Activated T-cell treated with anti-CD3 and anti-CD28 coated beads, Interleukin-2, amount 50 U/mL, for 4 hours (primary cell): ENCODE results near the gene MYO18B. TPM values are rescaled to one million over a fixed set of nuclear protein-coding genes. Genes with fewer than 3 reads are reported as not detected.

Experiments used
- ATAC-seq, 2 donors: fragments of 200-7000 bp; cut with Tn5 transposase; one replicate each; pipeline ENCODE4 v1.10.0; 2021
- DNase-seq: peaks from one replicate; pipeline ENCODE4 v3.0.0-alpha.2; 2020
- H3K27me3 Mint-ChIP-seq: one replicate; pipeline ENCODE4 v1.8.0; 2021; ENCODE audit warnings: low read depth, mixed read lengths
- H3K36me3 Mint-ChIP-seq: one replicate; pipeline ENCODE4 v1.8.0; 2022; ENCODE audit warnings: mixed read lengths; ENCODE audit not compliant: insufficient read depth
- H3K4me1 Mint-ChIP-seq: one replicate; pipeline ENCODE4 v1.8.0; 2021; ENCODE audit warnings: low read depth, mixed read lengths
- H3K4me3 Mint-ChIP-seq: one replicate; pipeline ENCODE4 v1.8.0; 2021; ENCODE audit warnings: mild to moderate bottlenecking, moderate library complexity, mixed read lengths
- H3K9me3 Mint-ChIP-seq: one replicate; pipeline ENCODE4 v1.8.0; 2021; ENCODE audit warnings: mixed read lengths
- total RNA-seq, 3 donors: library from RNA; stranded (reverse); gene quantifications; one replicate each; pipeline ENCODE4 v1.2.1, GENCODE V29; 2021

Gene MYO18B
- total RNA-seq, 3 donors from 2014 or later, result 0.03 TPM; not detected in 2

GRCh38 chr22:25843660-25844405, 101.8 kb downstream of the MYO18B start:
- H3K4me3 Mint-ChIP-seq, result no peak overlapping the region
- DNase-seq (no peak), ATAC-seq (no peak)
- no peaks in the 10 kb centered on the region for H3K36me3 Mint-ChIP-seq
- H3K9me3 Mint-ChIP-seq, result no peaks in the 10 kb centered on the region
- no peaks in the 10 kb centered on the region for H3K4me1 Mint-ChIP-seq
- H3K27me3 Mint-ChIP-seq, result peaks cover 6% of the 10 kb centered on the region

- H3K4me3 Mint-ChIP-seq, result no peak overlapping the region
- ATAC-seq (no peak), DNase-seq (no peak)
- H3K36me3 Mint-ChIP-seq, result no peaks in the 10 kb centered on the region
- H3K4me1 Mint-ChIP-seq, result no peaks in the 10 kb centered on the region
- no peaks in the 10 kb centered on the region for H3K9me3 Mint-ChIP-seq
- peaks cover 6% of the 10 kb centered on the region for H3K27me3 Mint-ChIP-seq
Observed at GRCh38 chr22:25844601-25845000, 102.6 kb downstream of the MYO18B start.

DNA sequence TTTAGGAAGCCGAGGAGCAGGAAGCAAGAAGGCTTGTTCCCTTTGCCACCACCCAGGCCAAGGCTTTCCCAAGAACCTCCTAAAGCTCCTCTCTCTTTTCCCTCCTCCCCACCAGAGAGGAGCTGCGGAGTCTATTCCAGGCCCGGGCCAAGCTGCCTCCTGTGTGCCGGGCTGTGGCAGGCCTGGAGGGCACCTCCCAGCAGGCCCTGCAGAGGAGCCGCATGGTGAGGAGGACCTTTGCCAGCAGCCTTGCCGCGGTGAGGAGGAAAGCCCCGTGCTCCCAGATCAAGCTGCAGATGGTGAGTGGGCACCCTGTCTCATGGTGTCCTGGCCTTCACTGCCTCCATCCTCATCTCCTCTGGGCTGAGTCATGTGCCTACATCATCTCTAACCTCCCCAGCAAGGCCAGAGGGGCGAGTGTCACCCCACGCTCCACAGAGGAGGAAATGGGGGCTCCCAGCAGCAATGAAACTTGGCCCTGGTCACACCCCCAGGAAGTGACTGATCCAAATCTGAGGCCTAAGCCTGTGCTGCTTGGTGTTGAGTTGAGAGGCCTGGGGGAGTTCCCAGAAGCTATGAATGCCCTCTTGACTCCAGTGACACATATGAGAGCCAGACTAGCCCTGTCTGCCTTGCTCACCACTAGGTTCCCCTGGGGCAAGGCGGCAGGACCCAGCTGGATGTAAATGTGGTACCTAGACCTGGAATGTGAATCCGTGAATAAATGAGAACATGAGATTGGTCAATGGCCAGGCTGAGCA, 104.2 kb downstream of the MYO18B start:
- Mint-ChIP-seq H3K4me3 (no peak overlapping the region), H3K36me3 (no peaks in the 10 kb centered on the region), H3K4me1 (no peaks in the 10 kb centered on the region), H3K27me3 (peaks cover 8% of the 10 kb centered on the region), H3K9me3 (no peaks in the 10 kb centered on the region)
- peak; percentile 25 to 42 for ATAC-seq
- no peak for DNase-seq

GRCh38 chr22:25847451-25847850, 105.5 kb downstream of the MYO18B start:
- Mint-ChIP-seq H3K4me1 (no peaks in the 10 kb centered on the region), H3K4me3 (no peak overlapping the region), H3K36me3 (no peaks in the 10 kb centered on the region), H3K9me3 (no peaks in the 10 kb centered on the region), H3K27me3 (peaks cover 9% of the 10 kb centered on the region)
- DNase-seq, result no peak
- no peak for ATAC-seq

- ATAC-seq (no peak), DNase-seq (no peak)
- H3K27me3 Mint-ChIP-seq, result peaks cover 9% of the 10 kb centered on the region
- no peak overlapping the region for H3K4me3 Mint-ChIP-seq
- no peaks in the 10 kb centered on the region for H3K9me3 Mint-ChIP-seq
- no peaks in the 10 kb centered on the region for H3K36me3 Mint-ChIP-seq
- H3K4me1 Mint-ChIP-seq, result no peaks in the 10 kb centered on the region
Observed at GRCh38 chr22:25848954-25849353, 107.0 kb downstream of the MYO18B start.

DNA sequence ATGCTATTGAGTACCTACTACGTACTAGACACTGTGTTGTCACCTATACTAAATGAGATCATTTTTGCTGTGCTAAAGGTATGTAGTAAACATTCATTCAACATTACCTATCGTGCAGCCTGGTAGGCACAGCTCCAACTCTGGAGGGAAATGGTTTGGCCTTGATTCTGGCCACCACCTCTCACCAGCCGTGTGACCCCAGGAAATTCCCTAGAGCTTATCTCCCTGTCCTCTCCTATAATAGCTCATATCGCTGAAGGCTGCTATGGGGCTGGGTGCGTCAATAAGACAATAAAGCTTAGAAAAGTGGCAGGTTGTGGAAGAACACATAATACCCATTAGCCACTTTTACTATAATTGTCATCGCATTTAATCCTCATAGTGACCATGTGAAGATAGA, 107.5 kb downstream of the MYO18B start:
- Mint-ChIP-seq H3K9me3 (no peaks in the 10 kb centered on the region), H3K4me3 (no peak overlapping the region), H3K4me1 (no peaks in the 10 kb centered on the region), H3K27me3 (peaks cover 9% of the 10 kb centered on the region), H3K36me3 (no peaks in the 10 kb centered on the region)
- ATAC-seq (no peak), DNase-seq (no peak)

- Mint-ChIP-seq H3K9me3 (no peaks in the 10 kb centered on the region), H3K4me3 (no peak overlapping the region), H3K27me3 (peaks cover 13% of the 10 kb centered on the region), H3K36me3 (no peaks in the 10 kb centered on the region), H3K4me1 (no peaks in the 10 kb centered on the region)
- ATAC-seq (no peak), DNase-seq (no peak)
Observed at GRCh38 chr22:25852223-25852622, 110.2 kb downstream of the MYO18B start.

- no peaks in the 10 kb centered on the region for H3K36me3 Mint-ChIP-seq
- no peaks in the 10 kb centered on the region for H3K4me1 Mint-ChIP-seq
- DNase-seq, result no peak
- ATAC-seq, result no peak
- no peaks in the 10 kb centered on the region for H3K9me3 Mint-ChIP-seq
- H3K4me3 Mint-ChIP-seq, result no peak overlapping the region
- H3K27me3 Mint-ChIP-seq, result peaks cover 11% of the 10 kb centered on the region
Observed at GRCh38 chr22:25853078-25853477, 111.1 kb downstream of the MYO18B start.

DNA sequence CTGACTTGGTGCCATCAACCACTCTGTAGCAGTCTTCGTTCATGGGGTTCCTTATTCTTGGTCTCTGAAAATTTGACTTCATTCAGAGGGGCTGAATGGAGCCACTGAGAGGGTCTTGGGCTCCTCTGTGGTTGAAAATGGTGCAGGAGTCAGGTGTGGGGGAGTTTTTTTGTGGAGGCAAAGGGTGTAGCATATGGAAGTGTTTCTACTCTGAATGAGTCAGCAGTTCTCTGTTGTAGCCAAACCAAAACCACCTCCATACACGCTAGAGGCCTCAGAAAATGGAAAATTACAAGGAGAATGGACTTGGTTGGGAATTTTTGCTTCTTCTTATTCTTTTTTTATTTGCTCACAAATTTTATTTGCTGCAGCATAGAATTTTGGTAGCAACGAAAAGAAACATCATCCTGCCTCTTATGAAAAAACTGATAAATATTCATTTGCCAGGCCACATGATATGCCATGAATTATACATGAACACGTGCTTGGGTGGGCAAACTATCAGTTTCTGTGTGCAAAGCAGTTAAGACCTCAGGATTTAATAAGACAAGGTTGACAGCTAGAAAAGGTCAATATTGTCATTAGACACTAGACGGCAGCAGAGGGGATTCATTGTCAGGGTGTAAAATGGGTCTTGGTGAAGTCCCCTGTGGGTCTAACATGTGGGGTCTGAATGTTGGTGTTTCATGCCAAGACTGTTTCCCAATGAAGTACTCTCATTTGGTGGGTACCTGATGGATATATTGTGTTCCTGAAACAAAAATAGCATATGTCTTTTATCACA, 111.7 kb downstream of the MYO18B start:
- Mint-ChIP-seq H3K27me3 (peaks cover 9% of the 10 kb centered on the region), H3K4me1 (no peaks in the 10 kb centered on the region)

GRCh38 chr22:25869771-25870170, 127.8 kb downstream of the MYO18B start:
- Mint-ChIP-seq H3K36me3 (no peaks in the 10 kb centered on the region), H3K4me3 (no peak overlapping the region), H3K9me3 (no peaks in the 10 kb centered on the region), H3K4me1 (no peaks in the 10 kb centered on the region), H3K27me3 (peaks cover 6% of the 10 kb centered on the region)
- no peak for DNase-seq
- ATAC-seq, result no peak

More for the DNA sequence above, 111.7 kb downstream of the MYO18B start:
- no peak for DNase-seq
- ATAC-seq, result no peak
- Mint-ChIP-seq H3K9me3 (no peaks in the 10 kb centered on the region), H3K36me3 (no peaks in the 10 kb centered on the region), H3K4me3 (no peak overlapping the region)

- ATAC-seq (no peak), DNase-seq (no peak)
- H3K27me3 Mint-ChIP-seq, result peaks cover 5% of the 10 kb centered on the region
- H3K36me3 Mint-ChIP-seq, result no peaks in the 10 kb centered on the region
- no peaks in the 10 kb centered on the region for H3K9me3 Mint-ChIP-seq
- H3K4me1 Mint-ChIP-seq, result no peaks in the 10 kb centered on the region
- no peak overlapping the region for H3K4me3 Mint-ChIP-seq
Observed at GRCh38 chr22:25874327-25874726, 132.3 kb downstream of the MYO18B start.

GRCh38 chr22:25875461-25875860, 133.5 kb downstream of the MYO18B start:
- H3K9me3 Mint-ChIP-seq, result no peaks in the 10 kb centered on the region
- no peak for DNase-seq
- H3K4me3 Mint-ChIP-seq, result no peak overlapping the region
- no peaks in the 10 kb centered on the region for H3K4me1 Mint-ChIP-seq
- no peaks in the 10 kb centered on the region for H3K36me3 Mint-ChIP-seq
- peaks cover 6% of the 10 kb centered on the region for H3K27me3 Mint-ChIP-seq
- ATAC-seq, result no peak

DNA sequence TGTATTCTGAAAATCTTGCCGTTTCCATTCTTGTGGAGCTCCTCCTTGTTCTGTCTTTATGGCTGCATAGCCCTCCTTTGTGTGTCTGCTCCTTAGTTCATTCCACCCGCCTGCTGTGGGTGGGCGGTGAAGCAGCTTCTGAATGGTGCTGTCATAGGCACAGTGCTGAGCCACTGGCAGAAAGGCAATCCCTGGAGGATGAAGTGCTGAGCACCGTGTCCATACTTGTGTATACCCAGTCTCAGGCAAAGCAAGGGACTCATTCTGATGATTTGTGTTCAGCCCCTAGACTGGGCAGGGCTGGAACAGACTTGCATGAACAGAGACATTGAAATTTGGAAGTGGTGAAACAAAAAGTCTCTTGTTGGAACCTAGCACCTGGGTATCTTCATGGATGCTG, 134.9 kb downstream of the MYO18B start:
- Mint-ChIP-seq H3K9me3 (no peaks in the 10 kb centered on the region), H3K27me3 (peaks cover 6% of the 10 kb centered on the region), H3K4me1 (no peaks in the 10 kb centered on the region), H3K36me3 (no peaks in the 10 kb centered on the region), H3K4me3 (no peak overlapping the region)
- DNase-seq, result no peak
- no peak for ATAC-seq

GRCh38 chr22:25878933-25879332, 136.9 kb downstream of the MYO18B start:
- no peak for ATAC-seq
- H3K9me3 Mint-ChIP-seq, result no peaks in the 10 kb centered on the region

More at GRCh38 chr22:25878933-25879332, 136.9 kb downstream of the MYO18B start:
- peaks cover 6% of the 10 kb centered on the region for H3K27me3 Mint-ChIP-seq
- no peaks in the 10 kb centered on the region for H3K4me1 Mint-ChIP-seq
- no peaks in the 10 kb centered on the region for H3K36me3 Mint-ChIP-seq
- H3K4me3 Mint-ChIP-seq, result no peak overlapping the region
- DNase-seq, result no peak
